Peyer's patch (tissue), 4 donors: ENCODE results near the gene GET3. TPM values are rescaled to one million over a fixed set of nuclear protein-coding genes. Genes with fewer than 3 reads are reported as not detected.
"Not testable (repeated sequence)": the region's sequence is repeated elsewhere in the genome, so short reads cannot be mapped to it uniquely, and the experiment has no call there.

Experiments
- DNase-seq, 3 donors: peaks; one replicate each; pipeline ENCODE4 v3.0.0-alpha.2; 2017 to 2019
- H3K27ac ChIP-seq, 4 donors: fragments of 200-600 bp; sonication (generic); one replicate each; pipeline ENCODE4 v1.5.1; 2016 to 2019
- H3K27me3 ChIP-seq, 2 donors: fragments of 200-600 bp; sonication (generic); one replicate each; pipeline ENCODE4 v1.5.1; 2019
- H3K36me3 ChIP-seq, 3 donors: fragments of 200-600 bp; sonication (generic); one replicate each; pipeline ENCODE4 v1.5.1; 2016 to 2019
- H3K4me1 ChIP-seq, 4 donors: fragments of 200-600 bp; sonication (generic); one replicate each; pipeline ENCODE4 v1.5.1; 2016 to 2019
- H3K4me3 ChIP-seq, 4 donors: fragments of 200-600 bp; sonication (generic); 1 replicate in 3 of 4; 2 replicates in 1 of 4; pipeline ENCODE4 v1.5.1; 2016 to 2019; ENCODE audit warnings: mild to moderate bottlenecking in 1 of 4
- H3K9me3 ChIP-seq, 4 donors: fragments of 200-600 bp; sonication (generic); one replicate each; pipeline ENCODE4 v1.5.1; 2016 to 2019; ENCODE audit warnings: mild to moderate bottlenecking in 1 of 4
- CTCF ChIP-seq, 6 experiments: fragments of 450-650 bp in 4 of 6; fragments of 200-600 bp in 2 of 6; sonication (generic) in 1 of 6; IDR thresholded peaks; one replicate each; pipeline ENCODE4 v1.5.1; 2017 to 2019; ENCODE audit warnings: antibody characterized with exemption in 6 of 6, mild to moderate bottlenecking in 3 of 6, moderate library complexity in 1 of 6
- POLR2A ChIP-seq, 2 donors: fragments of 450-650 bp; IDR thresholded peaks; one replicate each; pipeline ENCODE4 v1.5.1; 2017; ENCODE audit warnings: antibody characterized with exemption in 2 of 2, mild to moderate bottlenecking in 2 of 2, moderate library complexity in 2 of 2
- total RNA-seq, 4 donors: library from RNA; depleted of rRNA; stranded (reverse); fragments of >200 nt; gene quantifications; one replicate each; pipeline ENCODE4 v1.1.0, GENCODE V29; 2016

The GET3 gene
- total RNA-seq, 4 donors from 2014 or later, result 23.1 to 31.9 (median 30.5) TPM

DNA sequence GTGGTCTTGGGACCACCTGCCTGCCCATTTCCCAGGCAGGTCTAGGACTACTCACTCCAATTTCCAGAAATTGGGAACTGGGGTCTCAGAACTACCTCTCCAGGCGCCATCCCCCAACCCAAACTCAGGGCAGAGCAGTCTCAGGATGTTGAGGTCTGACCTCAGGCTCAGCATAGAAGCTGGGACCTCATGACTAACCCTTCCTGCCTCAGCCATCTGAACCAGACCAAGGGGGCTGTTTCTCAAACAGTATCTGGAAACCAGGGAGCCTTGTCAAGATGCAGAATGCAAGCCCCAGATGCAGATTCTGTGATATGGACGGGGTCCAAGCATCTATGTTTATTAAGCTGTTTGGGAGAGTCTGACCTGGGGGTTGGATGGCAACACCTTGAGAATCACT lies 42.2 kb upstream of the GET3 start:
- H3K4me1 ChIP-seq, result peaks cover 0 to 15% (median 10%) of the 10 kb centered on the region in 4 donors
- DNase-seq, result no peak
- H3K4me3 ChIP-seq, result no peak overlapping the region
- H3K27ac ChIP-seq, result no peak overlapping the region
- H3K27me3 ChIP-seq, result no peaks in the 10 kb centered on the region
- TF ChIP-seq POLR2A (IDR thresholded peaks at IDR 0.05), result no peak
- TF ChIP-seq CTCF (IDR thresholded peaks at IDR 0.05), result no peak
- H3K9me3 ChIP-seq, result no peaks in the 10 kb centered on the region
- H3K36me3 ChIP-seq, result peaks cover 0 to 6% (median 0%) of the 10 kb centered on the region in 3 donors

DNA sequence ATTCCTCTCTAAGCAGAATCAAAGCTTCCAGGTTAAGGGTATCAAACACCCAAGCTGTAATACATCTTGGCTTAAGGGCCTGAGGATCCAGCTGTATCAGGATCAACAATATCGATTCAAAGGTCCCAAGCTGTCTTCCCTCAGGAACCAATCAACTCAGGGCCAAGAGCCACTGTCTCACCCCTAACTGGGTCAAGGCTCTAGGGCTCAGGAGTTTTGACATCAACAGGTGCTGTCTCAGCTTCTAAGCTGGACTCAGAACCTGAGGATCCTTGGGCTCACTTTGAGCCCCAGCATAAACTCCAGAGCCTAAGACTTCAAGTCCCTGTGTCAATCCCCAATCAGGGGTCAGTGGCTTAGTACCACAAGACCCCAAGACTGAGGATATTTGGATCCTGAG lies 41.8 kb upstream of the GET3 start:
- peak overlapping the region; percentile 57 to 97 (median 80) for H3K4me3 ChIP-seq
- no peak for TF ChIP-seq CTCF (IDR thresholded peaks at IDR 0.05)
- H3K4me1 ChIP-seq, result peaks cover 0 to 15% (median 10%) of the 10 kb centered on the region in 4 donors
- no peak for DNase-seq
- no peaks in the 10 kb centered on the region for H3K27me3 ChIP-seq
- no peak overlapping the region for H3K27ac ChIP-seq
- H3K36me3 ChIP-seq, result peaks cover 0 to 10% (median 0%) of the 10 kb centered on the region in 3 donors
- H3K9me3 ChIP-seq, result no peaks in the 10 kb centered on the region

DNA sequence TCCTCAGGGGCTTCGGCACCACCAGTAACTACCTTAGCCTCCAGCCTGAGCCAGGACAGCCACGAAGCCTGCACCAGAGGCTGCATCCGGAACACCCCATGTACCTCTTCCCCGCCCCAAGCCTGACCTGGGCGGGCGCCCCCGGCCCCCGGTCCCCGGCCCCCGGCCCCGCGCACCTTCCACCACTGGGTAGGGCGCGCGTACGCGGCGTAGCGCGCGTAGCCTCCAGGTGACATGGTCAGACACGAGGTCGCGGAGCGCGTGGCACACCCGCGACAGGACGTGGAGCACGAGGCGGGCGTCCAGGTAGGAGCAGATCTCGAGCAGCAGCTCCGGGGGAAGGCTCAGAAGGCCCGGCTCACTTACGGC lies 41.3 kb upstream of the GET3 start:
- TF ChIP-seq POLR2A (IDR thresholded peaks at IDR 0.05) (no peak), CTCF (IDR thresholded peaks at IDR 0.05) (no peak)
- Histone ChIP-seq H3K9me3 (no peaks in the 10 kb centered on the region), H3K27ac (peak overlapping the region in 2 of 4 donors; percentile 82 to 85), H3K4me3 (peak overlapping the region; percentile 57 to 97 (median 80)), H3K27me3 (no peaks in the 10 kb centered on the region), H3K4me1 (peaks cover 0 to 15% (median 10%) of the 10 kb centered on the region in 4 donors), H3K36me3 (peaks cover 0 to 15% (median 0%) of the 10 kb centered on the region in 3 donors)
- no peak for DNase-seq

- peak within 1 kb of the TSS; percentile 57 to 97 (median 80) for H3K4me3 ChIP-seq
- H3K36me3 ChIP-seq, result peaks cover 0 to 22% (median 0%) of the 10 kb centered on the region in 3 donors
- DNase-seq, result peak; percentile 96 to 99 (median 98)
- peak within 1 kb of the TSS; percentile 69 to 88 (median 84) for H3K27ac ChIP-seq
- peaks cover 0 to 15% (median 10%) of the 10 kb centered on the region in 4 donors for H3K4me1 ChIP-seq
- TF ChIP-seq CTCF (IDR thresholded peaks at IDR 0.05) (peak in 1 of 6 experiments; percentile 2), POLR2A (IDR thresholded peaks at IDR 0.05) (peak; percentile 43 to 52)
- no peaks in the 10 kb centered on the region for H3K27me3 ChIP-seq
- H3K9me3 ChIP-seq, result no peaks in the 10 kb centered on the region
These were observed 40.6 kb upstream of the GET3 start, which contains the start of gene FBXW9 for GRCh38 chr19:12696366-12697335. Gene FBXW9 (minus strand): TSS chr19:12696631. CDS start chr19:12696581, 50 bp downstream.

GRCh38 chr19:12697425-12697824 lies 39.9 kb upstream of the GET3 start:
- Histone ChIP-seq H3K36me3 (peaks cover 0 to 29% (median 0%) of the 10 kb centered on the region in 3 donors), H3K4me1 (peaks cover 0 to 15% (median 10%) of the 10 kb centered on the region in 4 donors)
- not testable (repeated sequence) for H3K4me3 ChIP-seq, H3K9me3 ChIP-seq, DNase-seq, H3K27me3 ChIP-seq, H3K27ac ChIP-seq

- Histone ChIP-seq H3K36me3 (peaks cover 0 to 37% (median 0%) of the 10 kb centered on the region in 3 donors), H3K4me3 (no peak overlapping the region)
- TF ChIP-seq POLR2A (IDR thresholded peaks at IDR 0.05) (no peak), CTCF (IDR thresholded peaks at IDR 0.05) (no peak)
These were observed 39.2 kb upstream of the GET3 start for GRCh38 chr19:12698138-12698537.

More at GRCh38 chr19:12698138-12698537, 39.2 kb upstream of the GET3 start:
- Histone ChIP-seq H3K27me3 (no peaks in the 10 kb centered on the region), H3K27ac (no peak overlapping the region), H3K4me1 (peaks cover 0 to 15% (median 10%) of the 10 kb centered on the region in 4 donors), H3K9me3 (no peaks in the 10 kb centered on the region)
- DNase-seq, result no peak
